Fibroblast of skin of back (primary cell): ENCODE data around the gene IFRD1.
"Not testable (repeated sequence)": the region's sequence is repeated elsewhere in the genome, so short reads cannot be mapped to it uniquely, and the experiment has no call there.

ENCODE experiments used
- DNase-seq: peaks from one replicate; pipeline ENCODE4 v3.0.0-alpha.2; 2013

Gene IFRD1

GRCh38 chr7:112516418-112516817 is 66.2 kb downstream of the IFRD1 start:
- not testable (repeated sequence) for DNase-seq

GRCh38 chr7:112517487-112517886 is 67.2 kb downstream of the IFRD1 start:
- DNase-seq = no peak

GRCh38 chr7:112520787-112521186 is 70.5 kb downstream of the IFRD1 start:
- DNase-seq = no peak

GRCh38 chr7:112521942-112522341 is 71.7 kb downstream of the IFRD1 start:
- no peak for DNase-seq

GRCh38 chr7:112523871-112524270 is 73.6 kb downstream of the IFRD1 start:
- no peak for DNase-seq
